Parathyroid adenoma (tissue), 2 donors: ENCODE results near the gene EEF1AKMT4.
A peak's percentile ranks its signal among the peaks of the same experiment; 100 is the strongest.
"Not testable (repeated sequence)": the region's sequence is repeated elsewhere in the genome, so short reads cannot be mapped to it uniquely, and the experiment has no call there.

Source experiments
- H2AFZ ChIP-seq: fragments of 300-600 bp; sonication (generic); one replicate; pipeline ENCODE4 v1.7.0; 2017; ENCODE audit warnings: antibody characterized with exemption, mild to moderate bottlenecking
- H3K27ac ChIP-seq: fragments of 300-600 bp; sonication (generic); one replicate; pipeline ENCODE4 v1.7.0; 2017
- H3K27me3 ChIP-seq: fragments of 300-600 bp; sonication (generic); one replicate; pipeline ENCODE4 v1.7.0; 2017; ENCODE audit warnings: low read length; ENCODE audit not compliant: control insufficient read depth, insufficient read depth
- H3K36me3 ChIP-seq: fragments of 300-600 bp; sonication (generic); one replicate; pipeline ENCODE4 v1.7.0; 2017; ENCODE audit warnings: low read length; ENCODE audit not compliant: control insufficient read depth, insufficient read depth
- H3K4me1 ChIP-seq: fragments of 300-600 bp; sonication (generic); one replicate; pipeline ENCODE4 v1.7.0; 2017; ENCODE audit warnings: control low read depth
- H3K4me2 ChIP-seq: fragments of 300-600 bp; sonication (generic); one replicate; pipeline ENCODE4 v1.7.0; 2017; ENCODE audit warnings: low read length
- H3K4me3 ChIP-seq: fragments of 300-600 bp; sonication (generic); one replicate; pipeline ENCODE4 v1.7.0; 2017; ENCODE audit warnings: low read depth, low read length
- H3K79me2 ChIP-seq: fragments of 300-600 bp; sonication (generic); one replicate; pipeline ENCODE4 v1.7.0; 2017; ENCODE audit warnings: control low read depth
- H3K9ac ChIP-seq: fragments of 300-600 bp; sonication (generic); one replicate; pipeline ENCODE4 v1.7.0; 2017; ENCODE audit warnings: mild to moderate bottlenecking
- H3K9me3 ChIP-seq: fragments of 300-600 bp; sonication (generic); one replicate; pipeline ENCODE4 v1.7.0; 2017; ENCODE audit warnings: low read length; ENCODE audit not compliant: control insufficient read depth
- TF ChIP-seq, protein P1 (sequence below): fragments of 300-600 bp; sonication (generic); IDR thresholded peaks from one replicate; pipeline ENCODE4 v1.7.0; 2017; ENCODE audit warnings: antibody characterized with exemption, mild to moderate bottlenecking
- donor health status: primary hyperparathyroidism.

Gene EEF1AKMT4

DNA sequence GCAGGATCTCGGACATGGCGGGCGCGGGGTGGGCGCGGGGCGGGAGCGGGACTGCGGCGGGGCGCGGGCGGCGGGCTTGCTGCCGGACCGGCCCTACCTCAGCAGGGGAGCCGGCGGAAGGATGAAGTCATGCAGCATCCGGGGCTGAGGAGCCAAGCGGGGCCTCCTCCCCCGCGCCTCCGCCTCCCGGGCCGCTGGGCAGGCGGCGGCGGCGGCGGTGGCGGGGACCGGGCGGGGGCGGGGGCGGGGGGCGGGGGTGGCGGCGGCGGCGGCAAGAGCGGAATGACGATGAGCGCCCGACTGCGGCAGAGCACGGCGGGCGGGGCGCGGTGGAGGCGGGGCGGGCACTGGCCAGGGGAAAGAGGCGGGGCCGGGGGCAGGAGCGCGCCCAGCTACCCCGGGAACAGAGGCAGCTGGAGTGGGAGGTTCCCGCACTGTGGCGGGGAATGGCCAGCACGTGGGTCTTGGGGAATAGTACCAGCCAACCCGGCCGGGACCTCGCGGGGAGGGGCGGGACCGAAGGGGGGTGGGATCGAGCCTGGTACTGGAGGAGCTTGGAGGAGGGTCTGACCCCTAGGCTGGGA lies 11.9 kb downstream of the EEF1AKMT4 start, which contains the start of gene CAMK2N2:
Gene CAMK2N2, minus strand, starts transcription at position 284 of the 584 bp plus-strand sequence. Its CDS starts 268 bp downstream, at position 16.
- H3K79me2 ChIP-seq, result no peaks in the 10 kb centered on the region
- peak within 1 kb of the TSS; percentile 19 for H3K9ac ChIP-seq
- peak within 1 kb of the TSS; percentile 51 for H3K27ac ChIP-seq
- H3K4me1 ChIP-seq, result peaks cover 9% of the 10 kb centered on the region
- H3K9me3 ChIP-seq, result no peaks in the 10 kb centered on the region
- H3K4me3 ChIP-seq, result peak within 1 kb of the TSS; percentile 27
- H3K36me3 ChIP-seq, result no peaks in the 10 kb centered on the region
- TF ChIP-seq, protein P1, sequence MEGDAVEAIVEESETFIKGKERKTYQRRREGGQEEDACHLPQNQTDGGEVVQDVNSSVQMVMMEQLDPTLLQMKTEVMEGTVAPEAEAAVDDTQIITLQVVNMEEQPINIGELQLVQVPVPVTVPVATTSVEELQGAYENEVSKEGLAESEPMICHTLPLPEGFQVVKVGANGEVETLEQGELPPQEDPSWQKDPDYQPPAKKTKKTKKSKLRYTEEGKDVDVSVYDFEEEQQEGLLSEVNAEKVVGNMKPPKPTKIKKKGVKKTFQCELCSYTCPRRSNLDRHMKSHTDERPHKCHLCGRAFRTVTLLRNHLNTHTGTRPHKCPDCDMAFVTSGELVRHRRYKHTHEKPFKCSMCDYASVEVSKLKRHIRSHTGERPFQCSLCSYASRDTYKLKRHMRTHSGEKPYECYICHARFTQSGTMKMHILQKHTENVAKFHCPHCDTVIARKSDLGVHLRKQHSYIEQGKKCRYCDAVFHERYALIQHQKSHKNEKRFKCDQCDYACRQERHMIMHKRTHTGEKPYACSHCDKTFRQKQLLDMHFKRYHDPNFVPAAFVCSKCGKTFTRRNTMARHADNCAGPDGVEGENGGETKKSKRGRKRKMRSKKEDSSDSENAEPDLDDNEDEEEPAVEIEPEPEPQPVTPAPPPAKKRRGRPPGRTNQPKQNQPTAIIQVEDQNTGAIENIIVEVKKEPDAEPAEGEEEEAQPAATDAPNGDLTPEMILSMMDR, result no peak
- peak within 1 kb of the TSS; percentile 93 for H2AFZ ChIP-seq
- H3K4me2 ChIP-seq, result peak within 1 kb of the TSS; percentile 56
- peaks cover 5% of the 10 kb centered on the region for H3K27me3 ChIP-seq

DNA sequence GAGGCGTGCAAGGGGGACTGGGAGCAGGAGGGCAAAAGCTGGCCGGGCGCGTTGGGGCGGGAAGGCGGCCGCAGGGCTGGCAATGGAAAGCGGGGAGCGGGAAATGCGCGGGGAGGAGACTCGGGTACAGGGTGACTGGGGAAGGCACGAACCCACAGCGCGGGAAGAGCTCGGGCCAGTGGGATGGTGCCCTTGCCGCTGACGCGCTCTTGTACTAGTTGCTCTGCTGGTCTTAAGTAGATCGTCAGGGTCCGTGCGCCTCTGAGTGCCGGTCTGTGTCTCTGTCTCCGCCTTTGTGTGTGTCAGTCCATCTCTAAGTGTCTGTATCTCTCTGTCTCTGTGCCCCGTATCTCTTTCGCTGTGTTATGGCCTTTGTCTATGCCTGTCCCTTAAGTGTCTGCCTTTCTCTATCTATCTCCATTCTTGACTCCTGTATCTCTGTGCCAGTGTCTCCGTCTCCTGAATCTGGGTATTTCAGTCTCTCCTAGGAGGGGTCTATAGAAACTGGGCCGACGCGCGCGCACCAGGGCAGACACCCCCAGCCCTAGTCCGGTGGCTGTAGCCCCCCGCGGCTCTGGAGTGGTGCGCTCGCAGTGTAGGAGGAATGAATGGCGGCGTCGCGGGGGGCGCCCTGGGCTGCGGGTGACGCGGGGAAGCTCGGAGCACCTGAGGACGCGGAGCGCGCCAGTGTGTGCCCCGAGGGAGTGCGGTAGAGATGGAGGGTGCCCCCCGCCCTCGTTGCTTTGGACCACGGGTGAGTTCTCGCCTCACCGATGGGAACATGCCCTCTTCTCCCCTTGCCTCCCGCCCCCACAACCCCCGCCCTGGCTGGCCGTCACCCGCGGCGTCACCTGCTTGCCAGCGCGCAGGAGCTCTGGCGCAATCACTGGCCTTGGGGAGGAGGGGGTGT lies 12.6 kb downstream of the EEF1AKMT4 start:
- Histone ChIP-seq H3K9ac (no peak overlapping the region), H3K4me2 (peak overlapping the region; percentile 53), H3K27me3 (peaks cover 5% of the 10 kb centered on the region), H3K4me3 (peak overlapping the region; percentile 27), H3K4me1 (peaks cover 9% of the 10 kb centered on the region), H3K36me3 (no peaks in the 10 kb centered on the region), H3K79me2 (no peaks in the 10 kb centered on the region), H2AFZ (peak overlapping the region; percentile 90), H3K27ac (peak overlapping the region; percentile 51), H3K9me3 (no peaks in the 10 kb centered on the region)
- TF ChIP-seq, protein P1, result no peak

DNA sequence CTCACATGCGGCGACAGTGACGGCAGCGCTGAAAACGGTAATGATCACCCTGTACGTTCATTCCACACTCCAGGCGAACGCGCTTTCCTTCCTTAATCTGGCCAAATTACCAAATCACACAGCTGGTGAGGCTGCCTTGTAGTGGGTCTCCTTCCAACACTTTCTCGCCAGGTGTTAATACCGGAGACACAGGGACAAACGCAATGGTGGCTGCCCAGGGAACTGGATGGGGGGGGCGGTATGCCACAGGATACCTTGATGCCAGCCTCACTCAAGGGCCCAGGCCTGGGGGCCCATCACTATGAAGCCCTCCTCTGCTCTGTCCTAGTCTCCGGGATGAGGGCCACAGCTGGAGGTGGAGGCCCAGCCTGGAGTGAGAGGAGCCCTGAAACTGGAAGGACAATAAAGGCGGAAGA lies 13.3 kb downstream of the EEF1AKMT4 start:
- peaks cover 5% of the 10 kb centered on the region for H3K27me3 ChIP-seq
- H3K36me3 ChIP-seq, result no peaks in the 10 kb centered on the region
- no peak overlapping the region for H3K4me3 ChIP-seq
- no peak overlapping the region for H3K4me2 ChIP-seq
- peaks cover 9% of the 10 kb centered on the region for H3K4me1 ChIP-seq
- peak overlapping the region; percentile 90 for H2AFZ ChIP-seq
- no peak overlapping the region for H3K9ac ChIP-seq
- TF ChIP-seq, protein P1, result no peak
- H3K9me3 ChIP-seq, result no peaks in the 10 kb centered on the region
- no peaks in the 10 kb centered on the region for H3K79me2 ChIP-seq
- peak overlapping the region; percentile 15 for H3K27ac ChIP-seq

DNA sequence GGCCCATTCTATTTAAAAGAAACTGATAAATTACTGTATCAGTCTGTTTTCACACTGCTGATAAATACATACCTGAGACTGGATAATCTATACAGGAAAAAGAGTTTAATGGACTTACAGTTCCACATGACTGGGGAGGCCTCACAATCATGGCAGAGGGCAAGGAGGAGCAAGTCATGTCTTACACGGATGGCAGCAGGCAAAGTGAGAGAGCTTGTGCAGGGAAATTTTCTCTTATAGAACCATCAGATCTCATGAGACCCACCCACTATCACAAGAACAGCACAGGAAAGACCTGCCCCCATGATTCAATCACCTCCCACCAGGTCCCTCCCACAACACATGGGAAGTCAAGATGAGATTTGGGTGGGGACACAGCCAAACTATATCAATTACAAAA lies 17.8 kb downstream of the EEF1AKMT4 start:
- not testable (repeated sequence) for H2AFZ ChIP-seq, H3K79me2 ChIP-seq, H3K9me3 ChIP-seq, H3K4me3 ChIP-seq, H3K27me3 ChIP-seq, H3K27ac ChIP-seq, H3K36me3 ChIP-seq, H3K4me1 ChIP-seq, H3K9ac ChIP-seq, H3K4me2 ChIP-seq

DNA sequence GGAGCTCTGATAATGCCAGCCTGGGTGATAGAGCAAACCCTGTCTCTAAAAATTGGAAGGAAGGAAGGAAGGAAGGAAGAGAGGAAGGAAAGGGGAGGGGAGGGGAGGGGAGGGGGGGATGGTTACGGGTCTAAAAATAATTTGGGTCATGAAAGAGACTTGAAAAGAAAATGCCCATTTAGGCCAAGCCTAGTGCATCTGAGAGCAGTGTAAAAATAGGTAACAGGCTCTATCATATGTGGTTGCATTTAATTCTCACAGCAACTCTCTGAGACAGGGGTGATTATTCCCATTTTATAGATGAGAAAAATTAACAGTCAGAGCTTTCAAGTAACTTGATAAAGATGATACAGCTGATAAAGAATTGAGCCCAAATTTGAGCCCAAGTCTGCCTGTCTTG lies 22.8 kb downstream of the EEF1AKMT4 start:
- TF ChIP-seq, protein P1, result no peak
- Histone ChIP-seq H3K9me3 (no peaks in the 10 kb centered on the region), H3K4me2 (no peak overlapping the region), H3K27ac (no peak overlapping the region), H3K4me1 (peaks cover 3% of the 10 kb centered on the region), H3K4me3 (no peak overlapping the region), H2AFZ (no peak overlapping the region), H3K27me3 (no peaks in the 10 kb centered on the region), H3K36me3 (no peaks in the 10 kb centered on the region), H3K79me2 (no peaks in the 10 kb centered on the region), H3K9ac (no peak overlapping the region)
